NCI-H226 (cell line): Measurements from ENCODE around the gene MMP19.

Experiments used
- DNase-seq: peaks from one replicate; pipeline ENCODE4 v3.0.0-alpha.2; 2015

Gene MMP19

DNA sequence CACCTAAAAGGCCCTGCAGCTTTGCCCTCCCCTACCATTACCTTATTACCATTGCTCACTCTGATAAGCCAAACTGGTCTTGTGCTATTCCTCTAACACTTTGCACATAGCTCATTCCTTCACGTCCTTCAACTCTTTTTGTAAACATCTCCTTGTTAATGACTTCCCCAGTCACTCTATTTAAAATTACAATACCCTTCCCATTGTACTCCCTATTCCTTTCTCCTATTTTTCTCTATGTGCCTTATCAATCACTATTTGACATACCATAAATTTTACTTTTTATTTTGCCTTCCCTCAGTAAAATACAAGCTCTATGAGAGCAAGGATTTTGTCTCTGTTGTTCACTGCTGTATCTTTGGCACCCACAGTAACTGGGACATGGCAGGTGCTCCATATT, 30.6 kb downstream of the MMP19 start:
- no peak for DNase-seq

- DNase-seq: no peak
Measured at GRCh38 chr12:55809274-55809673, 33.5 kb downstream of the MMP19 start.

GRCh38 chr12:55806982-55807381, 35.8 kb downstream of the MMP19 start:
- no peak for DNase-seq

DNA sequence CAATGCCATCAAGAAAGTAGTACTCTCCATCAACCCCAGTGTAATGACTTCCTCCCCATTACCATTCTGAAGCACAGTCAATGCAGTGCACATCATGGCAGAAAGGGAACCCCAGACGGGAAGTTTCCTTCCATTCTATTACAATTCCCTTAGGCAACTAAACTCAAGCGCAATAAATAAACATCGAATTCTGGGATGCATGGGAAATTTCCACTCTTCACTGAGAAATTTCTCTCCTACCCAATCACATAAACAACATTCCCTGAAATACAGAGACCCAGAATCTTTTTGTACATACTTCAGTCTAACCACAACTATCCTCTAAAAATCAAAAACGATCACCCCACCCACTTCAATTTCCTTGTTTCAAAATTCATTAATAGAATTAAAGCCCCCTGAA, 45.2 kb downstream of the MMP19 start:
- no peak for DNase-seq

DNA sequence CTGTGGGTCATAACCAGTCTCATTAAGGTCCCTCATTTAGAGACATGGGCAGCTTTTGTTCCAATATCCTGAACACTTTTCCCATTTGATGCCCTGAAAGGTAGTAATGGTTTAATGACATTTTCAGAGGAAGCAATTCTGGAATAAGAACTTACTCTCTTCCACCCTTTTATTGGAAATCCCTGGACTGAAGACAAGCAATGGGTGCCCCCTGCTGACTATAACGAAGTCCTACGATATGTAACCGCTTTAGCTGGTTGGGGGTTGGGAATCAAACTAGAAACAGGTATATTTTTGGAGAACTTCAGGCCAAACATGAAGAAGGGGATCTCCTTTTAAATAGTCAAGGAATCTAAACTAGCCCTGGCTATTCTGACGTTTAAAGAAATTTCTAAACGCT, 45.7 kb downstream of the MMP19 start:
- DNase-seq: no peak

DNA sequence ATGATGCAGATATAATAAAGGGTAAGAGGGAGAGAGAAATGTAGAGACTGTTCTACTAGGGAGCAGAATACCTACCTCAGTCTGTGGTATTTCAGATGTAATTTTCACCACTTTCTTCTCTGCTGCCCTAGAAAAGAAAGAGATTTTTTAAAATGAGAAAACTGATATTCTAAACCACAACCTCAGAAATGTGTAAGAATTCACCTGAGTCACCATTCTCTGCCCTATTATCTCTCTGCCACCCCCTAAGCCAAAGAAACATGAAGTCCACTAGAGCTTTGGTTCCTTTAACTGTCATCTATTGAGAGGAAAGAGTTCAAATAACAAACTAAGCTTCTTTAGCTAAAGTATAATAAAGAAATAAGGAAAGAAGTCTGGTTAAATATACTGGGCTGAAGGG, 46.8 kb downstream of the MMP19 start:
- DNase-seq: no peak

- DNase-seq: no peak
Measured at GRCh38 chr12:55789893-55790292, 52.8 kb downstream of the MMP19 start.

GRCh38 chr12:55789171-55789570, 53.6 kb downstream of the MMP19 start:
- no peak for DNase-seq

DNA sequence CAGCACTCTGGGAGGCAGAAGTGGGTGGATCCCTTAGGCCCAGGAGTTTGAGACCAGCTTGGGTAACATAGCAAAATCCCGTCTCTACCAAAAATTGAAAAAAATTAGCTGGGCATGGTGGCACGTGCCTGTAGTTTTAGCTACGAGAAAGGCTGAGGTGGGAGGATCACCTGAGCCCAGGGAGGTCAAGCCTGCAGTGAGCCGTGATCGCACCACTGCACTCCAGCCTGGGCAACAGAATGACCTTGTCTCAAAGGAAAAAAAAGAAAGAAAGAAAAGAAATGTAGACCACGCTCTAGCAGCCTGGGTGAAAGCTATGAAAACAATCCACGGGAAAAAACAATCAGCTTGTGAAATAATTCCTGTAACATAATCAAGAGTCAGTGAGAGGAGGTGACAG, 54.2 kb downstream of the MMP19 start:
- DNase-seq: no peak
